ENCODE results near the gene HNRNPA3. TPM values are rescaled to one million over a fixed set of nuclear protein-coding genes. Genes with fewer than 3 reads are reported as not detected.

The HNRNPA3 gene
- total and polyA plus RNA-seq, 2 of the 13 experiments (the other 11 are each of a cell fraction or from before 2014, with no cell fraction given) = 73.3 to 97.7 TPM

DNA sequence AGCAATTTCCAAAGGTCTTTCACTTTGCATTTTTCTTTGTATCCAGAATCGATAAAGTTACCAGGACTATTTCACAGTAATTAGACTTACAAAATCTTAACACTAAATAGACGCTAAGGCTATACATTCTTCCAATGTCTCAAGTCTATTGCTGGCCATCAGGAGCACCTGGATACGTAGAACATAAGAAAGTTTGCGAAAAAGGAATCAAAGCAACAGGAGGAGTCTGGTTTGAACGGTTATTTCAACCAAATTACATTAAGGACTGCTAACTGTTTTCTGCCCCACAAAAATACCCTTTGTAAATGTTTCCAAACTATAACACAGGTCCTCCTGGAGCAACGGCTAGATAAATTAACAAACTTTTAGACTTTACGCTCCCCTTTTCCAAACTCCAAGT lies 1.4 kb upstream of the HNRNPA3 start (continued):
- no peak for TF ChIP-seq ZNF775 (CRISPR knock-in tag; IDR thresholded peaks at IDR 0.05; ENCODE audit: borderline replicate concordance)
- TF ChIP-seq PCBP1 (IDR thresholded peaks at IDR 0.05; ENCODE audit: borderline replicate concordance, low read depth, low read length) = no peak
- no peak for TF ChIP-seq ZNF530 (CRISPR knock-in tag; IDR thresholded peaks at IDR 0.05; ENCODE audit: low read depth)
- TF ChIP-seq RXRB (CRISPR knock-in tag; IDR thresholded peaks at IDR 0.05; ENCODE audit: borderline replicate concordance) = 0 out of 2 replicates have a peak, but pooled peaks have one; percentile 10
- no peak for TF ChIP-seq TMF1 (CRISPR knock-in tag; IDR thresholded peaks at IDR 0.05; ENCODE audit: low read depth)
- no peak for TF ChIP-seq ZNF44 (CRISPR knock-in tag; IDR thresholded peaks at IDR 0.05)
- no peak for TF ChIP-seq HNRNPL (IDR thresholded peaks at IDR 0.05; ENCODE audit: low read depth, low read length)
- no peak for TF ChIP-seq POLR2AphosphoS2 (IDR thresholded peaks at IDR 0.05; ENCODE audit: low read depth, low read length)
- no peak for TF ChIP-seq NFKB2 (CRISPR knock-in tag; IDR thresholded peaks at IDR 0.05; ENCODE audit: borderline replicate concordance)
- TF ChIP-seq, protein P1, sequence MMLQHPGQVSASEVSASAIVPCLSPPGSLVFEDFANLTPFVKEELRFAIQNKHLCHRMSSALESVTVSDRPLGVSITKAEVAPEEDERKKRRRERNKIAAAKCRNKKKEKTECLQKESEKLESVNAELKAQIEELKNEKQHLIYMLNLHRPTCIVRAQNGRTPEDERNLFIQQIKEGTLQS (CRISPR knock-in tag; IDR thresholded peaks at IDR 0.05) = no peak
- 0 out of 2 replicates have a peak, but pooled peaks have one; percentile 29 for TF ChIP-seq ZNF510 (CRISPR knock-in tag; IDR thresholded peaks at IDR 0.05; ENCODE audit: low read depth)
- peak; percentile 13 for TF ChIP-seq TEAD3 (CRISPR knock-in tag; optimal IDR thresholded peaks at IDR 0.05; ENCODE audit: borderline replicate concordance)
- TF ChIP-seq ZFP41 (CRISPR knock-in tag; IDR thresholded peaks at IDR 0.05; ENCODE audit: borderline replicate concordance) = no peak
- TF ChIP-seq CHD4 (IDR thresholded peaks at IDR 0.05; ENCODE audit: borderline replicate concordance, low read length) = no peak
- TF ChIP-seq, protein P2, sequence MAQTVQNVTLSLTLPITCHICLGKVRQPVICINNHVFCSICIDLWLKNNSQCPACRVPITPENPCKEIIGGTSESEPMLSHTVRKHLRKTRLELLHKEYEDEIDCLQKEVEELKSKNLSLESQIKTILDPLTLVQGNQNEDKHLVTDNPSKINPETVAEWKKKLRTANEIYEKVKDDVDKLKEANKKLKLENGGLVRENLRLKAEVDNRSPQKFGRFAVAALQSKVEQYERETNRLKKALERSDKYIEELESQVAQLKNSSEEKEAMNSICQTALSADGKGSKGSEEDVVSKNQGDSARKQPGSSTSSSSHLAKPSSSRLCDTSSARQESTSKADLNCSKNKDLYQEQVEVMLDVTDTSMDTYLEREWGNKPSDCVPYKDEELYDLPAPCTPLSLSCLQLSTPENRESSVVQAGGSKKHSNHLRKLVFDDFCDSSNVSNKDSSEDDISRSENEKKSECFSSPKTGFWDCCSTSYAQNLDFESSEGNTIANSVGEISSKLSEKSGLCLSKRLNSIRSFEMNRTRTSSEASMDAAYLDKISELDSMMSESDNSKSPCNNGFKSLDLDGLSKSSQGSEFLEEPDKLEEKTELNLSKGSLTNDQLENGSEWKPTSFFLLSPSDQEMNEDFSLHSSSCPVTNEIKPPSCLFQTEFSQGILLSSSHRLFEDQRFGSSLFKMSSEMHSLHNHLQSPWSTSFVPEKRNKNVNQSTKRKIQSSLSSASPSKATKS (CRISPR knock-in tag; IDR thresholded peaks at IDR 0.05) = 0 out of 2 replicates have a peak, but pooled peaks have one; percentile 23
- no peak for TF ChIP-seq RAD21 (CRISPR knock-in tag; IDR thresholded peaks at IDR 0.05)
- no peak for TF ChIP-seq ZNF546 (CRISPR knock-in tag; conservative IDR thresholded peaks at IDR 0.05)
- TF ChIP-seq ZNF552 (CRISPR knock-in tag; IDR thresholded peaks at IDR 0.05; ENCODE audit: borderline replicate concordance) = no peak
- TF ChIP-seq SNAPC2 (CRISPR knock-in tag; IDR thresholded peaks at IDR 0.05) = 0 out of 2 replicates have a peak, but pooled peaks have one; percentile 41
- no peak for TF ChIP-seq ZNF547 (CRISPR knock-in tag; IDR thresholded peaks at IDR 0.05)
- no peak for TF ChIP-seq MEF2D (CRISPR knock-in tag; IDR thresholded peaks at IDR 0.05)
- TF ChIP-seq ZNF878 (CRISPR knock-in tag; IDR thresholded peaks at IDR 0.05) = no peak
- 0 out of 2 replicates have a peak, but pooled peaks have one; percentile 5 for TF ChIP-seq MBD4 (IDR thresholded peaks at IDR 0.05; ENCODE audit: borderline replicate concordance, low read length)
- no peak for TF ChIP-seq EED (CRISPR knock-in tag; IDR thresholded peaks at IDR 0.05)
- no peak for TF ChIP-seq ZSCAN22 (CRISPR knock-in tag; IDR thresholded peaks at IDR 0.05)
- TF ChIP-seq FOSL1 (CRISPR knock-in tag; IDR thresholded peaks at IDR 0.05; ENCODE audit: borderline replicate concordance) = no peak

Data from HepG2 (cell line).